Hindlimb muscle (tissue), 1 donor: Measurements from ENCODE around the gene CHST12. TPM values are rescaled to one million over a fixed set of nuclear protein-coding genes. Genes with fewer than 3 reads are reported as not detected.
"Not testable (repeated sequence)": the region's sequence is repeated elsewhere in the genome, so short reads cannot be mapped to it uniquely, and the experiment has no call there.

ENCODE experiments used
- DNase-seq: peaks from one replicate; pipeline ENCODE4 v3.0.0-alpha.2; 2013
- polyA plus RNA-seq: library from polyadenylated mRNA; unstranded; fragments of 120-200 nt; gene quantifications from one replicate; pipeline ENCODE4 v1.2.1, GENCODE V29; 2013; ENCODE audit not compliant: insufficient read length

Gene CHST12
- 10.9 TPM for polyA plus RNA-seq

DNA sequence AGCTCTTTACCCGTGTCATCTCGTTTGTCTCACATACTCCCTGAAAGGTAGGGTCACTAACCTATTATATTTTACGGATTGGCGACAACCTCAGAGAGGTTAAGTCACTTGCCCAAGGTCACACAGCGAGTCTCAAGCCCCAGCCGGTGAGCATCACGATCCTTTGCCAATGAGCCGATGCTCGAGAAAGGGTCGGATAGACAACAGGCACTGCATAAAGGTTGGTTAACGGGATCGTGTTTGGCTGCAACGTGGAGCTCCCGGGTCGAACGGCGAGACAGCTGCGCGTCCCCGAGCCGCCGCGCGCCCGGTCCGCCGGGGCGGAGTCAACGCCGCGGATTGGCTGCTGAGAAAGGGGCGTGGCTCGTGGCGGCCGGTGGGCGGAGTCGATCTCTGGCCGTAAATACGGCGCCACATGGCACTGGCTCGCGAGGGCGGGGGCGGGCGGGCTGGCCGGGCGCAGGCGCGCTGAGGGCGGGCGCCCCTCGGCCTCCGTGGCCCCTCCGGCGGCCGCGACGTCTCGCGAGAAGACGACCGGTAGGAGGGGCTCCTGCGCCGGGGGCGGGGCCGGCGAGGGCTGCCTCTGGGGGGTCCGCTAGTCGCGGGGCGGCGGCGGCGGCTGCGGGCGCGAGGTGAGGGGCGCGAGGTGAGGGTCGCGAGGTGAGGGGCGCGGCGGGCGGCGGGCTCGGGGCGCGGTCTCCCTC lies at the start of gene CHST12:
Gene CHST12 (plus strand): TSS at position 598 of the 704 bp plus-strand sequence. CDS start 29,029 bp downstream, outside the sequence.
- DNase-seq, result peak; percentile 95

DNA sequence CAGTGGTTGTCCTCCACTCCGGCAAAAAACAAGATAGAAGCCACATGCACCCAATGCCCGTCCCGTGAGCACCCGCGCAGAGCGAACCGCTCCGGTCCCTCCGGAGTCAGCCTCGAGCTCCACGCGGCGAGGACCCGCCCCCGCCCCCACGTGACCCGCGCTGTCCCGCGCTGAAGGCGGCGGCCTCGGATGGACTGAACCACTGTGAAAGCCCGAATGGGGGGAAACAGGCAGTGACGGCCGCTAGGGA lies 49.5 kb upstream of the CHST12 start:
- peak; percentile 93 for DNase-seq

DNA sequence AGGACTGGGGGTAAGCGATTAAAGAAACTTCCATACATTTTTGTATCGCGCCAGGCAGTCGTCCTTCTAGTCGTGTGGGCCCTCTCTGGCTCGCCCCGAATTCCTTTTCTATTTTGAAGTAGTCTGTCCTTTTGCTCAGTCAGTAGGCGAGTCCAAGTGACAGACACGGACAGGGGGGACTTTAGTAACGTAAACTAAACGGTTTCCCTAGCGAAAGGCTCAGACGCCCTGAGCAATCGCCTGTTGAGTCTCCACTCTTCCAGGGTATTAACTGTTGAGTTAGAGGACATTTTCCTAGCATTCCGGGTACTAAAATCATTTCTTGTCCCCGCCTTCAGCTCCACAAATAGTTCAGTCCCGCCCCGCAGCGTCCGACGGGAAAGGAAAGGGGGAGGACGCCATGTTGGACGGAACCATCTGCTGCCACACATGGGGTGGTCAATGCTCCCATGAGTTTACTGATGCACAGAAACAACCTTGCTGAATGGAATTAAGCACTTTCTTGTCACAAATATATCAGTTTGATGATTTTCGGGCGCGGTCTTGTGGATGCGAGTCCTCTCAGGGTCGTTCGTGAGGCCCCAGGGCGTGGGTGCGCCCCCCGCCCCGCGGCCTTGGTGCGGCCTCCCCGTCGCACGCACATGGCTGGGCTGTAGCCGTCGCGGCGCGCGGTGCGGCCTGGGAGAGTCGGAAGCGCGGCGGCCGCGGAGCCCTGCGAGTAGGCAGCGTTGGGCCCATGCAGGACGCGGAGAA lies 49.0 kb upstream of the CHST12 start, which contains the start of gene EIF3B:
Gene EIF3B (plus strand): TSS at position 642 of the 753 bp plus-strand sequence. CDS start 95 bp downstream, at position 737.
- DNase-seq, result peak; percentile 93

DNA sequence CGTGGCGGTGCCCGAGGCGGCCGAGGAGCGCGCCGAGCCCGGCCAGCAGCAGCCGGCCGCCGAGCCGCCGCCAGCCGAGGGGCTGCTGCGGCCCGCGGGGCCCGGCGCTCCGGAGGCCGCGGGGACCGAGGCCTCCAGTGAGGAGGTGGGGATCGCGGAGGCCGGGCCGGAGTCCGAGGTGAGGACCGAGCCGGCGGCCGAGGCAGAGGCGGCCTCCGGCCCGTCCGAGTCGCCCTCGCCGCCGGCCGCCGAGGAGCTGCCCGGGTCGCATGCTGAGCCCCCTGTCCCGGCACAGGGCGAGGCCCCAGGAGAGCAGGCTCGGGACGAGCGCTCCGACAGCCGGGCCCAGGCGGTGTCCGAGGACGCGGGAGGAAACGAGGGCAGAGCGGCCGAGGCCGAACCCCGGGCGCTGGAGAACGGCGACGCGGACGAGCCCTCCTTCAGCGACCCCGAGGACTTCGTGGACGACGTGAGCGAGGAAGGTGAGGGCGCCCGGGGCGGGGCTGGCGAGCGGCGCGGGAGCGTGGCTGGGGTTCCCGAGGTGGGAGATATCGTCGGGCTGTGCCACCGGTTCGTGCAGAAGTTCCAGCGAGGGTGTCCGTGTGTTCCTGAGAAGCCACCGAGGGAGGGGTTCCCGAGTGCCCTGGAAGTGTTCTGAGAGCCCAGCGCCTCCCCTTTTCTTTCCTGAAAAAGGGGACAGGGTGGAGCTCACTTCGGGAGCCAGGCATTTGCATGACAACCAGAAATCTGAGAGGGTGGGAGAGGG lies 48.3 kb upstream of the CHST12 start:
- DNase-seq, result no peak

DNA sequence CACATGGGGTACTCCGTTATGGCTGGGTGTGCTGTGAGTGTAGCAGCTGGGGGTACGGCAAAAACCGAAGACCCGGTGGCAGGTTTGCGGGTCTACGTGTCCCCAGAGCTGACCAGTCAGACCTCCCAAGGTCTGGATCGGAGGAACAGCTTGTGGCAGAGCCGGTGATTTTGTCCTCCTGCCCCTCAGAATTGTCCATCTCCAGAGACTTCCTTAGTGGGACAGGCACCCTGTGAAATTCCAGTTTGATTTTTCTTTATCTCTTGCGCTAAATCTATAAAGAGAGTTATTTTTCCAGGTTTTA lies 47.8 kb upstream of the CHST12 start:
- DNase-seq, result no peak

DNA sequence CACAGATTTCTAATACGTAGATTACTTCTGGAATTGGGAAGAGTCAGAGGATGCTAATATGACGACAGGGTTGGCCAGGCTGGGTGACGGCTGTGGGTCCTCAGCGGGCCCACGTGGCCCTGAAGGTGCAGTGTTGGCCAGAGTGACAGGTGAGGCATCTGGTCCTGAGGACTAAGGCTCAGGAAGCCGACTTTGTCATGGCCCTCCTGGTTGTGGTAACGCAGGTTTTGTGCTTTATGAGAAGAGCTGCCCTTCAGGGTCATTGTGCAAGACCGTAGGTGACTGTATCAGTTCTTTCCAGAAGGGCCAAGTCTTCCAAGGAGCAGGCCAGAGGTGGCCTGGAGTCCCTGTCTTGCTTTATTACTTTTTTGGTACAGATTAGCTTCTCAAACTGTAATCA lies 46.2 kb upstream of the CHST12 start:
- DNase-seq, result no peak

DNA sequence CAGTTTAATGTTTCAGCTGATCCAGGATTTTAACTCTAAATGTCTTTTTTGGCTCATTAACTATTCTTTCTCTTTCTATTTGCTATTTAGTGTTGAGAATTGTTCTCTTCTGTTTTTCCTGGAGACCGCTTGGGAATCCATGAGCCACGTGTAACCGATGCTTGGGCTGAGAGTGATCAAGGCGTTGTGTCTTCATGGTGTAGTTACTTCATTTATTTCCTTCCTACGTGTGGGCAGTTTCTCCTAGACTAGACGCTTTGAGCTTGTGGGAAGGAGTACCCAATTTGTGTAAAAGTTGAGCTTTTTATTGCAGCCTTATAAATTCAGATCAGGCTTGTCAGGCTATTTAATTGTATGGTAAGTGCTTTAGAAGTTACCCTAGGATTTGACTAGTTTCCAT lies 45.8 kb upstream of the CHST12 start:
- DNase-seq, result no peak

DNA sequence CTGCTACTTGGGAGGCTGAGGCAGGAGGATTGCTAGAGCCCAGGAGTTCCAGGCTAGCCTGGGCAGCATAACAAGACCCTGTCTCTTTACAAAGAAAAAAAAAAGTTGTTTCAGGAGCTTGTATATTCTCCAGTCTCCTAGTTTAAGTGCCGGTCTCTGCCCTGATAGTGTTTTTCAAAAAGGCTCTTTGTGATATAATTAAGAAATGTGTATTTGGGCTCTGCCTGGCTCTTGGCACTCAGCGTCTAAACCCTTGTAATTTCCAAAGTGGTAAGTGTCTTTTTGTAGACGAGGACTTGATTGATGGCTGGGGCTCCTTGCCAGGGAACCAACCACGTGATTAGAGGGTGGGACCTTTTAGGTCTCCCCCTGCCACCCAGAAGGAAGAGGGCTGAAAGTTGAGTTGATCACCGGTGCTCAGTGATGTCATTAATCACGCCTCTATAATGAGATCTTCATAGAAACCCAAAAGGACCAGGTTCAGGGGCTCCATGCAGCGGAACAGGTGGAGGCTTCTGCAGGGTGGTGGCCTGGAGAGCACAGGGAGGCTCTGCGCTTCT lies 44.4 kb upstream of the CHST12 start:
- no peak for DNase-seq

DNA sequence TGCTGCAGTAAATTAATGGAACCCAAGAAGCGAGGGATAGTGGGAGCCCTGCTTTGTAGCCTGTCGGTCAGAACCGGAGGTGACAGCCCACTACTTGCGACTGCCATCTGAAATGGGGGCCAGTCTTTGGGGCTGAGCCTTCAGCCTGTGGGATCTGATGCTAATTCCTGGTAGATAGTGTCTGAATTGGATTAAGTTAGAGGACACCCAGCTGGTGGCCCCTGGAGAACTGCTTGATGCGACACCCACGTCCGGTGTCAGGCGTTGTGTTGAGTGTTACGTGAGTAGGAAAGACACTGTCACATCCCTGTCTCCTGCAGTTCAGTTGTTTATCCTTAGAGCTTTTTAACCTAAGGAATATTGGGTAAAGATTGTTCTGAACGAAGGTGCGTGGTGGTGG lies 43.8 kb upstream of the CHST12 start:
- no peak for DNase-seq

DNA sequence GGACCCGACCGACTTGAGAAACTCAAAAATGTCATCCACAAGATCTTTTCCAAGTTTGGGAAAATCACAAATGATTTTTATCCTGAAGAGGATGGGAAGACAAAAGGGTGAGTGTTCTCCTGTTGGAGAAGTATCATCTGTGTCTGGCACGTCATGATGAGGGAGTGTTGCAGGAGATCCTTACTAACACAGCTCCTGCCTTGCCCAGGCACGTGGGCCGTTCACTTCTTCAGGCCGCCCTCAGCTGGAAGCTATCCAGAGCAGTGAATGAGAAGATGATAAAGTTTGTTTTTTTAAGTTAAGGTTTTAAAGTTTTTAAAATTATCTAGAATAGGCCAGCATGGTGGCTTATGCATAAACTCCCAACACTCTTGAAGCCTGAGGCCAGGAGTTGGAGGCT lies 42.6 kb upstream of the CHST12 start:
- DNase-seq, result no peak

DNA sequence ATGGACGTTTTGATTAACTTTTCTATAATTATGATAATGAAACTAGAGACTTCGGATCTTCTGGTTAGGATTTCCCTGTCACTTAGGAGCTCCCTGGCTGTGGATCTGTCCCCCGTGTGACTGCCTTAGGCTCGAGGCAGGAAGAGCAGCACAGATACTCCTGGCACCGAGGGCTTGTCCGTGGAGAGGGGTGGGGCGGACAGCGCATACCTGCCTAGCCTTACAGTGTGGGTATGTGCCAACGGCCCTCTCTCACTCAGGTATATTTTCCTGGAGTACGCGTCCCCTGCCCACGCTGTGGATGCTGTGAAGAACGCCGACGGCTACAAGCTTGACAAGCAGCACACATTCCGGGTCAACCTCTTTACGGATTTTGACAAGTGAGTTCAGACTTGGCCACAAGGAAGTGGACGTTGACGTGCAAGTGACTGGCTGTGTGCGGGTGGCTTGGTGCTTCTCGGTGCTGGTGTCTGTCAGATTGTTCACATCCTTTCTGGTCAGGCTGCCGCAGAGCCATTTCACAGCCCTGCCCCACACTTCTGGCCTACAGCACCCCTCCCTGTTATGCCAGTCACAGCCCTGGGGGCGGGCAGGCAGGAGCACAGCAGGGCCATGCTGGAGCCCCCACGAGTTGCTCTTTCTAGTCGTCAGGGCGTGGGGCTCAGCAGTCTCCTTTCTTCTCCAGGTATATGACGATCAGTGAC lies 40.9 kb upstream of the CHST12 start:
- no peak for DNase-seq

DNA sequence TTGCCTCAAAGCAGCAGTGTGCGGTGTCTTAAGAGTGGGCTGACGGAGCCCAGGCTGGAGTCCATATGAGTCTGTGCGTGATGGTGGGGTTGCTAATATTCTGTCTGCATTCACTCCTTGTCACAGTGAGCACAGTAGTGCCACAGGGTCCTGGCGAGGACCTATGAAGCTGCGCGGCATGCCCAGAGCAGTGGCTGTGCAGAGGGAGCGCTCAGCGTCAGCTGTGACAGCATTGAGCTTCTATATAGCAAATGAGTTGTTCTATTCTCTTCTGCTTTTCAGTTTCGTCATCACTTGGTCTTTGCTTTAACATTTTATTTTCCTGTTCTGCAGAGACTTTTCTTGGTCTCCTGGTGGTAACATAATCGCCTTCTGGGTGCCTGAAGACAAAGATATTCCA lies 34.3 kb upstream of the CHST12 start:
- no peak for DNase-seq

DNA sequence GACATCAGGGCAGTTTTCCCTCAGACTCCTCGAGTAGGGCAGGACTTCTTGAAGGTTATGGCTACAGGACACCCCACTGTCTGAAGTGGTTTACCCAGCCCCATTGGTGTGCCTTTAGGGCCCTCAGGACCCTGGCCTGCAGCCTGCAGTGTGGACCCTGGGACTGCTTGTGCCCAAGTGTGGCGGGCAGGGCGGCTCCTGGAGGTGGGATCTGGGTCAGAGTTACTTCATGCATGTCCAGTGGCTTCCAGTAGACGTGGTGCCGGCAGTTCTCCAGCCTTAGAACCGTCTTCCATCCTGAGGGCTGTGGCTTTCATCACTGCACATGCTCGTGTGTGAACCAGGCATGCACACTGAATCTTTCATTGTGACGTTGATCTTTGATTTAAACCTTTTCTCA lies 32.1 kb upstream of the CHST12 start:
- DNase-seq, result no peak

DNA sequence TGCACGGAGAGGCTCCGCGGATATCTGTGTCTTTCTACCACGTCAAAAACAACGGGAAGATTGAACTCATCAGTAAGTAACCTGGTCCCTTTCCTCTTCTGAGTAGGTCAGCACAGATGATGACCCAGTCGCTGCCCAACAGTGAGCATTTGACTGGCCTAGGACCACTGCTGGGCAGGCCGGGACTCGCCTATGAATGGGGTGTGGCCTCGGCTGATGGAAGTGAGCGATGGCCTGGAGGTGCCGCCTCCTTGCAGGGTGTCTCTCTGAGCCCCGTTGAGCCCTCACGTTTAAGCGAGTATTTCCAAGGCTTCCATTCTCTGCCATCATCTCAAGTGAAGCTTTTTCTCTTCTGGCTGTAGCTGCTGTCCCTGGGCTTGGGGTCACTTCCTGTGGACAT lies 30.7 kb upstream of the CHST12 start:
- DNase-seq, result no peak

DNA sequence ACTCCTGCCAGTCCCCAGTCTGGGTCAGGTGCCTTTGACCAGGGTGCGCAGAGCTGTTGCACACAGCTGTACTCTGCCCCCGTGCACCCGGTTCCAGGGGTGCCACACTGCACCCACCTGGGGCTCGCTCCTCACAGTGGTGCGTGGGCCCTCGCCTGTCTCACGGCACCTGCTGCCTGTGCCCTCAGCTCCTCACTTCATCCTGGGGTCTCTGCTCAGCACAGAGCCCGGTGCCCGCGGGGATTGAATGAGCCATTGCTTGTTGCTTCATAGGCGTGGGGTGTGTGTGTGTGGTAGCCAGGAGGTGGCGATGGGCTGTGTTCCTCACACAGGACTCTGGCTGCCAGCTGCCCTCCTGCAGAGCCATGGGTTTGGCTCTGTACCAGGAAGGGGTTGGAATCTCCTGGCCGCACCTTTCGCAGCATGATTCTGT lies 30.3 kb upstream of the CHST12 start:
- no peak for DNase-seq

DNA sequence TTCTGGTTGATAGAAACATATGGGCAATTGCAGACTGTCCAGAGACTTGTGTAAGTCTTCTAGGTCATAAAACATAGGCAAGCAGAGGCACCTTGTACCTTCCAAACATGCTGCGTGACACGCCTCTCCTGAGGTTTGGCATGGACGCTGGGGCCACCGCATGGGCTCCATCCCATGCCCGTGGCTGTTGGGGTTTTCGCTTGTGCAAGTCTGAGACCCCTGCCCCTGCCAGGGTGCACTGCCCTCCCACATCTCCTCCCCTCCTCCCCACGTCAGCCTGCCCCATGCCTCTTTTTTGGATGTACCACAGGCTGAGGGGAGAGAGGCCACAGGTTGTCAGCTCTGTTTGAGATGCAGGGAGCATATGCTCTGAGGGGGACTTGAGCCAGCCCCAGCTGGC lies 29.8 kb upstream of the CHST12 start:
- no peak for DNase-seq

DNA sequence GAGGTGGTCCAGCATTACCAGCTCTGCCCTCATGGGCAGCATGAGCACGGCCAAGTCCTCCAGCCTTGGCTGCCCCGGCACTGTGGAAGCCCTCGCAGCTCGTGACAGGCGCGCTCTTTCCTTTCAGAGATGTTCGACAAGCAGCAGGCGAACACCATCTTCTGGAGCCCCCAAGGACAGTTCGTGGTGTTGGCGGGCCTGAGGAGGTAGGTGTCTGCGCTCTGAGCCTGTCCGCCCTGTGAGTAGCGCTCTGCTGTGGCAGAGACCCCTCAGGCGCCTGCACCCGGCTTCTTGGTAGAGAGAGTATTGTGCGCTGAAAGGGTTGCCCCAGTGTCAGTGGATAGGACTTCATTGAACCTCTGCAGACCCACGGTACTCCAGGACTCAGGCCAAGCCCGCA lies 29.0 kb upstream of the CHST12 start:
- DNase-seq, result no peak

DNA sequence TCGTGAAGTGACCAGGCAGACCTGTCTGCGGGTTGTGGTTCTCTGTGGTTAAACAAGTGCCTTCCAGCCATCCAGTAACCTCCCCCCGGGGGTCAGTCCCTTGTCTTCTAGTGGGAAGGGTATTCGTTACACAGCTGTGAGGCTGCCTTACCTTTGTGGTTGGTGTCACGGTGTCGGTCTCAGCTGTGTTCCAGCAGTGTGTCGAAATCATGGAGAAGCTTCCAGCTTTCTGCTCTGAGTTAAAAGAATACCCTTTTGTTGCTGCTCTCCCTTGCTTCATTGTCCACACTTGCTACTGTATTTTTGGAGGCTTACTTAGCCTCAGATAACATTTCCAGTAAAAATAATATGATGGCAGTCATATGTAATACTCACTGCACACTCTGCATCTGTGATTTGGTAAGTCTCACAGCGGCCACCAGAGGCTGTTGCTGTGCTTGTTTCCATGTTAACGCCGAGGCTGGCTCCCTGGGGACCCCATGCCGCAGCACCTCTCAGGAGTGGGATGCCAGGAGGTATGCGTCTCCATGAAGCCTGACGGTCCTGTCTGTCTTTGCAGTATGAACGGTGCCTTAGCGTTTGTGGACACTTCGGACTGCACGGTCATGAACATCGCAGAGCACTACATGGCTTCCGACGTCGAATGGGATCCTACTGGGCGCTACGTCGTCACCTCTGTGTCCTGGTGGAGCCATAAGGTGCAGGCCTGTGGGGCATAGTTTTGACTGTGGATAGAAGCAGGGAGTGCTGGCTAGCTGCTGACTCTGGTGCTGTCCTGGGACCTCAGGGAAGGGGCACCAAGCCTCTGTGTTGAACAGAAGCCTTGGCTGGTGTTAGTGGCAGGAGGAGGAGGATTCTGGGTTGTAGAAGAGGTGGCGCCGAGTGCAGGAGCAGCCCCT lies 28.3 kb upstream of the CHST12 start:
- no peak for DNase-seq

DNA sequence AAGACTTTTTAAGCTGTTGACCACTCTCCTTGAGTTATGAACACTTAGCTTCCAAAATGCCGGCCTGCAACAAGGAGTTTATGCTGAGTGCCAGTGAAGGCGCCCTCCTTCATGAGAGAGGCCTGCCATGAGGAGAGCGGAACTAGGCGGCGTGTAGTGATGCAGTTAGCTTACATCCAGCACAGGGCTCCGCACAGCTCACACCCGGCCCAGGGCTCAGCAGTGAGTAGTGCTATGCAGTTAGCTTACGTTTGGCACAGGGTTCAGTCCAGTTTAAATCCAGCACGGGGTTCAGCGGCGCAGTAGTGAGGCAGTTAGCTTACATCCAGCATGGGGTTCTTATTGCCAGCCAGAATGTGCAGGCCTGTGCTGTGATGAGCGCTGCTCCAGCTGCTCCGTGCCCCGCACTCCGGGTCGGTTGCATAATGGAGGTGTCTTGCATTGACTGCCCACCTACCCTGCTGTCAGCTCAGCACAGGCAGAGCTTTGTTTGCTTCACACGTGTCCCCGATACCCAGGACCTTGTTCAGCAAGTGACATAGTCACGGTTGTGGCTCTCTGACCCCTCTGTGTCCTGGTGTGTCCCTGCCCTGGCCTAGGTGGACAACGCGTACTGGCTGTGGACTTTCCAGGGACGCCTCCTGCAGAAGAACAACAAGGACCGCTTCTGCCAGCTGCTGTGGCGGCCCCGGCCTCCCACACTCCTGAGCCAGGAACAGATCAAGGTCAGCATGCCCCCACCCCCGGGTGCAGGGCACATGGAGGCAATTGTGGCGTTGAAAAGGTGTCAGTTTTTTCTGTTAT lies 26.9 kb upstream of the CHST12 start:
- DNase-seq, result no peak

DNA sequence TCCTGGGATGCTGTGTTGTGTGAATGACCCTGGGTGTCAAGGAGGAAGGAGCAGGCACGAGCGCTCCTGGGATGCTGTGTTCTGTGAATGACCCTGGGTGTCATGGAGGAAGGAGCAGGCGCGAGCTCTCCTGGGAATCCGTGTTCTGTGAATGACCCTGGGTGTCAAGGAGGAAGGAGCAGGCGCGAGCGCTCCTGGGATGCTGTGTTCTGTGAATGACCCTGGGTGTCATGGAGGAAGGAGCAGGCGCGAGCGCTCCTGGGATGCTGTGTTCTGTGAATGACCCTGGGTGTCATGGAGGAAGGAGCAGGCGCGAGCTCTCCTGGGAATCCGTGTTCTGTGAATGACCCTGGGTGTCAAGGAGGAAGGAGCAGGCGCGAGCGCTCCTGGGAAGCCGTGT lies 25.9 kb upstream of the CHST12 start:
- not testable (repeated sequence) for DNase-seq

DNA sequence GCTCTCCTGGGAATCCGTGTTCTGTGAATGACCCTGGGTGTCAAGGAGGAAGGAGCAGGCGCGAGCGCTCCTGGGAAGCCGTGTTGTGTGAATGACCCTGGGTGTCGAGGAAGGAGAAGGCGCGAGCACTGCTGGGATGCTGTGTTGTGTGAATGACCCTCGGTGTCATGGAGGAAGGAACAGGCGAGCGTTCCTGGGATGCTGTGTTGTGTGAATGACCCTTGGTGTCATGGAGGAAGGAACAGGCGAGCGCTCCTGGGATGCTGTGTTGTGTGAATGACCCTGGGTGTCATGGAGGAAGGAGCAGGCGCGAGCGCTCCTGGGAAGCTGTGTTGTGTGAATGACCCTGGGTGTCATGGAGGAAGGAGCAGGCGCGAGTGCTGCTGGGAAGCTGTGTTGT lies 25.3 kb upstream of the CHST12 start:
- DNase-seq, result not testable (repeated sequence)
